Measurements from ENCODE around the gene FLT3.

DNA sequence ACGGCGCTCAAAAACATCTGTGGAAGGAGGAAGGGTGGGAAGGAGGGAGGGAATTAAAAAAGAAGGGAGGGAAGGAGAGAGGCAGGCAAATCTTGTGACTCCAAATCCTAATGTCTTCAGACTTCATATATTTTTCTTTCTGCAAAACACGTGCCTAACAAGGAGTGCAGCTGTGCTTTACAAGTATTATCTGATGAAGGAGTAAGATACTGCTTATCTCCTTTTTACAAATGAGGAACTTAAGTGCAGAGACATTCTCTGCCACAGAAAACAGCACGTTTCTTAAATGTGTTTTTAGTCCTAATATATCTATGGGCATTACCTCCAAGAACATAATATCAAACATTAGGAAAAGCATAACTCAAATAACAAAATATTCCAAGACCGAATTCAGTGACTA is 6.5 kb downstream of the FLT3 start:
- TF ChIP-seq, protein P1, sequence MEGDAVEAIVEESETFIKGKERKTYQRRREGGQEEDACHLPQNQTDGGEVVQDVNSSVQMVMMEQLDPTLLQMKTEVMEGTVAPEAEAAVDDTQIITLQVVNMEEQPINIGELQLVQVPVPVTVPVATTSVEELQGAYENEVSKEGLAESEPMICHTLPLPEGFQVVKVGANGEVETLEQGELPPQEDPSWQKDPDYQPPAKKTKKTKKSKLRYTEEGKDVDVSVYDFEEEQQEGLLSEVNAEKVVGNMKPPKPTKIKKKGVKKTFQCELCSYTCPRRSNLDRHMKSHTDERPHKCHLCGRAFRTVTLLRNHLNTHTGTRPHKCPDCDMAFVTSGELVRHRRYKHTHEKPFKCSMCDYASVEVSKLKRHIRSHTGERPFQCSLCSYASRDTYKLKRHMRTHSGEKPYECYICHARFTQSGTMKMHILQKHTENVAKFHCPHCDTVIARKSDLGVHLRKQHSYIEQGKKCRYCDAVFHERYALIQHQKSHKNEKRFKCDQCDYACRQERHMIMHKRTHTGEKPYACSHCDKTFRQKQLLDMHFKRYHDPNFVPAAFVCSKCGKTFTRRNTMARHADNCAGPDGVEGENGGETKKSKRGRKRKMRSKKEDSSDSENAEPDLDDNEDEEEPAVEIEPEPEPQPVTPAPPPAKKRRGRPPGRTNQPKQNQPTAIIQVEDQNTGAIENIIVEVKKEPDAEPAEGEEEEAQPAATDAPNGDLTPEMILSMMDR (IDR thresholded peaks at IDR 0.05 in 8 of 11, conservative IDR thresholded peaks at IDR 0.05 in 3 of 11) = no peak
- no peak for TF ChIP-seq POLR2AphosphoS5 (IDR thresholded peaks at IDR 0.05)
- no peak for TF ChIP-seq POLR2A (IDR thresholded peaks at IDR 0.05)
